Measurements from ENCODE around the gene ZNF618.

ZNF618 gene

DNA sequence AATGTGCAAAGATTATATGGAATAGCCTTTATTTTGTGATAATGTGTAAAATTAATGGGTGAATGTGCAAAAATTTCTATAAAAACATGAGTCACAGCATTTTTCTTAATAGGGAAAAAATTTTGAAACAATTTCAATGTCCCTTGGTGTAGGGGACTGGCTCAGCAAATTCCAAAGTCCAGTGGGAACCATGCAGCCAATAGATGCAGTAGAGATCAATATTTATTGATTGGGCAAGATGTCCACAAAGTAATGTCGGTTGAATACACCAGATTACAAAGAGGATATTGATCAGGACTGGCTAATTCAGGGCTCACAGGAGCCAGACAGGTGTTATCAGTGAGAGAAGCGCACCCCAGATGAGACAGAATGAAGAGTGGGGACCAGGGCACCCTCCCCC is 139.5 kb downstream of the ZNF618 start:
- DNase-seq (ENCODE audit: low read depth) = no peak
- no peak overlapping the region for H3K4me3 ChIP-seq (ENCODE audit: low read length)
- TF ChIP-seq, protein P1, sequence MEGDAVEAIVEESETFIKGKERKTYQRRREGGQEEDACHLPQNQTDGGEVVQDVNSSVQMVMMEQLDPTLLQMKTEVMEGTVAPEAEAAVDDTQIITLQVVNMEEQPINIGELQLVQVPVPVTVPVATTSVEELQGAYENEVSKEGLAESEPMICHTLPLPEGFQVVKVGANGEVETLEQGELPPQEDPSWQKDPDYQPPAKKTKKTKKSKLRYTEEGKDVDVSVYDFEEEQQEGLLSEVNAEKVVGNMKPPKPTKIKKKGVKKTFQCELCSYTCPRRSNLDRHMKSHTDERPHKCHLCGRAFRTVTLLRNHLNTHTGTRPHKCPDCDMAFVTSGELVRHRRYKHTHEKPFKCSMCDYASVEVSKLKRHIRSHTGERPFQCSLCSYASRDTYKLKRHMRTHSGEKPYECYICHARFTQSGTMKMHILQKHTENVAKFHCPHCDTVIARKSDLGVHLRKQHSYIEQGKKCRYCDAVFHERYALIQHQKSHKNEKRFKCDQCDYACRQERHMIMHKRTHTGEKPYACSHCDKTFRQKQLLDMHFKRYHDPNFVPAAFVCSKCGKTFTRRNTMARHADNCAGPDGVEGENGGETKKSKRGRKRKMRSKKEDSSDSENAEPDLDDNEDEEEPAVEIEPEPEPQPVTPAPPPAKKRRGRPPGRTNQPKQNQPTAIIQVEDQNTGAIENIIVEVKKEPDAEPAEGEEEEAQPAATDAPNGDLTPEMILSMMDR (conservative IDR thresholded peaks at IDR 0.05; ENCODE audit: low read length) = no peak

DNA sequence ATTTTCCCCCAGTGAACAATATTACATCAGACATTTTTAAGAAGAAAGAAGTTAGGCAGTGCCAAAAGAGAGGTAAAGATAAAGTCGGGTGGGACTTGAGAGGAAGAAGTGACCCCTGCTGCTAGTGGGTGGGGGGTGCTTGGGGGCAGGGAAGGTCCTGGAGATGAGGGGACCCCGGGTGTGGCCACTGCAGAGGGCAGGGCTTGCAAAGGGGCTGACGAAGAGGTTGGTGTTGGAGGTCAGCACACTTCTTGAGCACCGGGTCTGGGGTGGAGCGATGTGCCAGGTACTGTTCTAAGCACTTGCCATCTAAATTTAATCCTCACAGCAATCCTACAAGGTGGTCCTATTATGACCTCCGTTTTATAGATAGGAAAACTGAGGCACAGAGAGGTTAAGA is 140.0 kb downstream of the ZNF618 start:
- H3K4me3 ChIP-seq (ENCODE audit: low read length) = no peak overlapping the region
- TF ChIP-seq, protein P1 (conservative IDR thresholded peaks at IDR 0.05; ENCODE audit: low read length) = no peak
- DNase-seq (ENCODE audit: low read depth) = no peak

DNA sequence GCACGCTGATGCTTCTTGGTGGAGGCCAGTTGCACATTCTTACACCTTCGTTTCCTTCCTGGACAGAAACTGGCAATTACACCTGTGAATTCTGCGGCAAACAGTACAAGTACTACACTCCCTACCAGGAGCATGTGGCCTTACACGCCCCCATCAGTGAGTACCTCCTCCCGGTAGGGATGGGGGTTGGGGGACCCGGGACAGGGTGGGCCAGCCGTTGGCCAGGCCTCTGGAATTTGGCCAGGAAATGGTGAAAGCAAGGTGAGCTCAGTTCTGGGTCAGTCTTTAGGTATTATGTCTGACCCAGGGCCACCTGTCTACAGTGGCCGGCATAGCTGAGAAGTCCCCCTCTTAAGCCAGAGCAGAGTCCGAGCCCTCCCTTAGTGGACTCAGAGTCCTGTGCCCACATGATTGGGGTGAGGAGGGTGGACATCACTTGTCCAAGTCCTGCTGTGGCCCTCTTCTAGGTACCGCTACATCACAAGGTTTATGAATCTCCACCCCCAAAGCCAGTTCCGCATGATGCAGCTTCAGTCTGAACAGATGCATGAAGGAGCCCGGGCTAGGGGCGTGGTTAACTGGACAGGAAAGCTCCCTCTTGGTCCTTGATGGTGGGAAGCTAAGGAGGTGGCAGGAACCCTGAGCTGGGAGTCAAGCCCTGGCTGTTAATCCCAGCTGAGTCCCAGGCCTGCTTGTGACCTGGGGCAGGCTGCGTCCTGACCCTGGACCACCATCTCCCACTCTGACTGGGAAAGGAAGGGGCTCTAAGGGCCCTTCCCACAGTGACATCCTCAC is 140.7 kb downstream of the ZNF618 start:
- TF ChIP-seq, protein P1 (conservative IDR thresholded peaks at IDR 0.05; ENCODE audit: low read length) = no peak
- no peak overlapping the region for H3K4me3 ChIP-seq (ENCODE audit: low read length)
- no peak for DNase-seq (ENCODE audit: low read depth)

DNA sequence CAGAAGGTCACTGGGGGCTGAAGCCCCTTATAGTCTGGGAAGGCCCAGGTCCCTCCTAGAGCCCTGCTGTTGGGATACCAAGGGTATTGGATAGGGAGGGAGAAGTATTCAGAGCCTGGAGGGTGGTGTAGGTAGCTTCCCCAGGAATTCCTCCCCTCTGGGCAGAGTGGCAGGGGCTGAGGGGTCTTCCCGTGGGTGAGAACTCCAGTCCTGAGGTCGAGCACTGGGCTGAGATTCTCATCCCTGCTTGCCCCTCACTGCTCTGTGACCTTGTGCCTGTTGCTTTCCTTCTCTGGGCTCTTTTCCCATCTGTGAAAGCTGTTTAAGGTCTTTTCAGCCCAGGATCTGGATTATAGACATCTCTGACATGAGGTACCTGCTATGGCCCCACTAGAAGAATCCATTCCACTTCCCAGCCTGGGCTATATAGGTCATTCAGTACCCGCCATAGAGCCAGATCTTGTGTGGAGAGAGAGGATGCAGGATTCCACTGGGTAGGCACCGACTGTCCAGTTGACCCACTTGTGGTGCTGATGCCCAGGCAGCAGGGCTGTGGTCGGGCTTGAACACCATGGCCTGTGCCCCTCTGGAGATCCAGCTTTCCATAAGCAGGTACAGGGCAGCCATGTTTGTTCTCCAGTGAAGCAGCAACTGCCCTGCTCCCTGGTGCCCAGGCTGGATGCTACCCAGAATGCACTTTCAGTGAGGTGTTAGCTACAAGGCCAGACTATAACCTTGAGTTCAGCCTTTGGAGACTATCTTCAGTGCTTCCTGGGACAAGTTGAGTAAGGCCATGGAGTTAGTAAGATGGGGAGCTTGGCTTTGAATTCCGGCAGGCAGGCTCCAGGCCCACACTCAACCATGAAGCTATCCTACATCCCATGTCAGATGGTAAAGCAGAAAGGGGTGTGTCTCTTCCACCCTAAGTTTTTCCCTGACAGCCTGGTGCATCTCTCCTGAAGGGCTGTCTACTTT is 141.9 kb downstream of the ZNF618 start:
- H3K4me3 ChIP-seq (ENCODE audit: low read length) = no peak overlapping the region
- TF ChIP-seq, protein P1 (conservative IDR thresholded peaks at IDR 0.05; ENCODE audit: low read length) = no peak
- no peak for DNase-seq (ENCODE audit: low read depth)

DNA sequence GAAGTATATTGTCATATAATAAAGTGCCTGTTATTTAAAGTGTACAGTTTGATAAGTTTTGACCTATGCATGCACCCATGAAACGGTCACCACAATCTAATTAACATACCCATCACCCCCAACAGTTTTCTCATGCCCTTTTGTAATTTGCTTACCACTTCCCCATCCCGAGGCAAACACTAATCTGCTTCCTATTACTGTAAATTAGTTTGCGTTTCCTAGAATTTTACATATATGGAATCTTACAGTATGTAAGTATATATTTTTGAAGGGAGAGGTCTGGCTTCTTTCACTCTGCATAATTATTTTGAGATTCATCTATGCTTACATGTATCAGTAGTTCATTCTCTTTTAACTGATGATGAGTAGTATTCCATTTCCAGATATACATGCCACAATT is 145.5 kb downstream of the ZNF618 start:
- TF ChIP-seq, protein P1 (conservative IDR thresholded peaks at IDR 0.05; ENCODE audit: low read length) = no peak
- DNase-seq (ENCODE audit: low read depth) = no peak
- no peak overlapping the region for H3K4me3 ChIP-seq (ENCODE audit: low read length)

DNA sequence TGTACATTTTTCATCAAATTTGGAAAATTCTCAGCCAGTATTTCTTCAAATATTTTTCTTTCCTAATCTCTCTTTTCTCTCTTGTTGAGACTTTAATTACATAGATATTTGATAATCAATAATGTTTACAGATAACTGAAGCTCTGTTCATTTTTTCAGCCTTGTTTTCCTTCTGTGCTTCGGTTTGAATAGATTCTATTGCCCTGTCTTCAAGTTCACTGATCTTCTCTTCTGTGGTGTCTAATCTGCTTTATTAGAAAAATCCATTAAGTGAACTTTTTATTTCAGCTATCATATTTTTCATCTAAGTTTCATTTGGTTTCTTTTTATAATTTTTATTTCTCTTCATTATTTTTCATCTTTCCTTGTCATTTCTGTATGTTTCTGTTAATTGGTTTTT is 147.9 kb downstream of the ZNF618 start:
- TF ChIP-seq, protein P1 (conservative IDR thresholded peaks at IDR 0.05; ENCODE audit: low read length) = no peak
- H3K4me3 ChIP-seq (ENCODE audit: low read length) = no peak overlapping the region

More for the DNA sequence above, 147.9 kb downstream of the ZNF618 start:
- no peak for DNase-seq (ENCODE audit: low read depth)
